MM.1S (cell line): ENCODE data around the gene LTBP1.

ENCODE experiments used
- DNase-seq: peaks from one replicate; pipeline ENCODE4 v3.0.0-alpha.2; 2015
- H2AFZ ChIP-seq: fragments of 300-600 bp; sonication (generic); 2 replicates; pipeline ENCODE4 v1.6.0; 2016; ENCODE audit warnings: antibody characterized with exemption, low read length
- H3F3A ChIP-seq: fragments of 300-600 bp; sonication (generic); 2 replicates; pipeline ENCODE4 v1.6.1; 2016; ENCODE audit warnings: mild to moderate bottlenecking, antibody characterized with exemption, low read length, moderate library complexity, mixed read lengths; ENCODE audit not compliant: insufficient read depth
- H3K27ac ChIP-seq: fragments of 300-600 bp; sonication (generic); 2 replicates; pipeline ENCODE4 v1.5.1; 2016; ENCODE audit warnings: mild to moderate bottlenecking, low read length
- H3K27me3 ChIP-seq: fragments of 300-600 bp; sonication (generic); replicated peaks from 2 replicates; pipeline ENCODE4 v1.6.0; 2016; ENCODE audit warnings: low read length; ENCODE audit not compliant: insufficient read depth
- H3K36me3 ChIP-seq: fragments of 300-600 bp; sonication (generic); replicated peaks from 2 replicates; pipeline ENCODE4 v1.6.1; 2016; ENCODE audit warnings: mild to moderate bottlenecking, low read length, mixed read lengths; ENCODE audit not compliant: insufficient read depth
- H3K4me1 ChIP-seq: fragments of 300-600 bp; sonication (generic); 2 replicates; pipeline ENCODE4 v1.6.1; 2016; ENCODE audit warnings: low read length, mixed read lengths
- H3K4me2 ChIP-seq: fragments of 300-600 bp; sonication (generic); 2 replicates; pipeline ENCODE4 v1.6.0; 2016; ENCODE audit warnings: low read depth, low read length
- H3K4me3 ChIP-seq: fragments of 300-600 bp; sonication (generic); 2 replicates; pipeline ENCODE4 v1.5.1; 2016; ENCODE audit warnings: low read length, mixed read lengths
- H3K79me2 ChIP-seq: fragments of 300-600 bp; sonication (generic); 2 replicates; pipeline ENCODE4 v1.6.1; 2016; ENCODE audit warnings: mixed run types, low read length, mixed read lengths
- H3K9ac ChIP-seq: fragments of 300-600 bp; sonication (generic); 2 replicates; pipeline ENCODE4 v1.6.1; 2016; ENCODE audit warnings: low read length, mixed read lengths
- H3K9me2 ChIP-seq: fragments of 300-600 bp; sonication (generic); replicated peaks from 2 replicates; pipeline ENCODE4 v1.6.1; 2016; ENCODE audit warnings: mild to moderate bottlenecking, low read length, mixed read lengths; ENCODE audit not compliant: insufficient read depth
- H3K9me3 ChIP-seq: fragments of 300-600 bp; sonication (generic); replicated peaks from 2 replicates; pipeline ENCODE4 v1.6.1; 2016; ENCODE audit warnings: mild to moderate bottlenecking, low read length, mixed read lengths; ENCODE audit not compliant: insufficient read depth
- H4K20me1 ChIP-seq: fragments of 300-600 bp; sonication (generic); 2 replicates; pipeline ENCODE4 v1.6.1; 2016; ENCODE audit warnings: mild to moderate bottlenecking, low read length, moderate library complexity, mixed read lengths; ENCODE audit not compliant: insufficient read depth
- EZH2 ChIP-seq: fragments of 300-600 bp; sonication (generic); optimal IDR thresholded peaks from 2 replicates; pipeline ENCODE3; 2017; ENCODE audit warnings: low read depth, mild to moderate bottlenecking, antibody characterized with exemption, low read length, mixed read lengths
- EZH2phosphoT487 ChIP-seq: fragments of 300-600 bp; sonication (generic); IDR thresholded peaks from 2 replicates; pipeline ENCODE4 v1.6.1; 2018; ENCODE audit warnings: antibody characterized with exemption, low read length
- TF ChIP-seq, protein P1 (sequence below): fragments of 300-600 bp; sonication (generic); IDR thresholded peaks from 2 replicates; pipeline ENCODE4 v1.5.1; 2016; ENCODE audit warnings: antibody characterized with exemption, low read length, mixed read lengths

LTBP1 gene

GRCh38 chr2:33121925-33122324 is 175.2 kb downstream of the LTBP1 start:
- H3K36me3 ChIP-seq: no peaks in the 10 kb centered on the region

GRCh38 chr2:33122726-33123125 is 176.0 kb downstream of the LTBP1 start:
- Histone ChIP-seq H3K27me3 (no peaks in the 10 kb centered on the region), H3K9ac (no peak overlapping the region), H3K4me2 (no peak overlapping the region), H3K4me3 (no peak overlapping the region), H3K9me2 (no peaks in the 10 kb centered on the region), H2AFZ (no peak overlapping the region), H3F3A (no peaks in the 10 kb centered on the region), H3K36me3 (no peaks in the 10 kb centered on the region), H3K27ac (no peak overlapping the region), H4K20me1 (no peaks in the 10 kb centered on the region), H3K9me3 (no peaks in the 10 kb centered on the region), H3K4me1 (no peaks in the 10 kb centered on the region), H3K79me2 (no peaks in the 10 kb centered on the region)
- no peak for TF ChIP-seq EZH2
- TF ChIP-seq, protein P1, sequence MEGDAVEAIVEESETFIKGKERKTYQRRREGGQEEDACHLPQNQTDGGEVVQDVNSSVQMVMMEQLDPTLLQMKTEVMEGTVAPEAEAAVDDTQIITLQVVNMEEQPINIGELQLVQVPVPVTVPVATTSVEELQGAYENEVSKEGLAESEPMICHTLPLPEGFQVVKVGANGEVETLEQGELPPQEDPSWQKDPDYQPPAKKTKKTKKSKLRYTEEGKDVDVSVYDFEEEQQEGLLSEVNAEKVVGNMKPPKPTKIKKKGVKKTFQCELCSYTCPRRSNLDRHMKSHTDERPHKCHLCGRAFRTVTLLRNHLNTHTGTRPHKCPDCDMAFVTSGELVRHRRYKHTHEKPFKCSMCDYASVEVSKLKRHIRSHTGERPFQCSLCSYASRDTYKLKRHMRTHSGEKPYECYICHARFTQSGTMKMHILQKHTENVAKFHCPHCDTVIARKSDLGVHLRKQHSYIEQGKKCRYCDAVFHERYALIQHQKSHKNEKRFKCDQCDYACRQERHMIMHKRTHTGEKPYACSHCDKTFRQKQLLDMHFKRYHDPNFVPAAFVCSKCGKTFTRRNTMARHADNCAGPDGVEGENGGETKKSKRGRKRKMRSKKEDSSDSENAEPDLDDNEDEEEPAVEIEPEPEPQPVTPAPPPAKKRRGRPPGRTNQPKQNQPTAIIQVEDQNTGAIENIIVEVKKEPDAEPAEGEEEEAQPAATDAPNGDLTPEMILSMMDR: no peak
- no peak for TF ChIP-seq EZH2phosphoT487
- DNase-seq: no peak

More at GRCh38 chr2:33121925-33122324, 175.2 kb downstream of the LTBP1 start:
- H3K4me1 ChIP-seq: no peaks in the 10 kb centered on the region
- H3K4me2 ChIP-seq: no peak overlapping the region
- no peaks in the 10 kb centered on the region for H3F3A ChIP-seq
- H4K20me1 ChIP-seq: no peaks in the 10 kb centered on the region
- H3K9ac ChIP-seq: no peak overlapping the region
- H3K79me2 ChIP-seq: no peaks in the 10 kb centered on the region
- no peaks in the 10 kb centered on the region for H3K9me2 ChIP-seq
- no peak overlapping the region for H3K4me3 ChIP-seq
- no peak overlapping the region for H2AFZ ChIP-seq
- TF ChIP-seq, protein P1: no peak
- H3K27ac ChIP-seq: no peak overlapping the region
- no peaks in the 10 kb centered on the region for H3K9me3 ChIP-seq
- no peaks in the 10 kb centered on the region for H3K27me3 ChIP-seq
- DNase-seq: no peak

- H2AFZ ChIP-seq: no peak overlapping the region
- TF ChIP-seq, protein P1: no peak
- no peak for TF ChIP-seq EZH2phosphoT487
- TF ChIP-seq EZH2: no peak
- DNase-seq: no peak
- H3K27me3 ChIP-seq: no peaks in the 10 kb centered on the region
- no peak overlapping the region for H3K9ac ChIP-seq
- H3K79me2 ChIP-seq: no peaks in the 10 kb centered on the region
- no peaks in the 10 kb centered on the region for H3F3A ChIP-seq
- no peaks in the 10 kb centered on the region for H3K9me2 ChIP-seq
- no peaks in the 10 kb centered on the region for H3K36me3 ChIP-seq
- H3K9me3 ChIP-seq: no peaks in the 10 kb centered on the region
- H3K27ac ChIP-seq: no peak overlapping the region
- no peaks in the 10 kb centered on the region for H4K20me1 ChIP-seq
- no peak overlapping the region for H3K4me2 ChIP-seq
- no peaks in the 10 kb centered on the region for H3K4me1 ChIP-seq
- no peak overlapping the region for H3K4me3 ChIP-seq
Measured at GRCh38 chr2:33123216-33123615, 176.5 kb downstream of the LTBP1 start.

GRCh38 chr2:33126552-33126951 is 179.8 kb downstream of the LTBP1 start:
- TF ChIP-seq, protein P1: no peak
- no peak overlapping the region for H3K4me2 ChIP-seq
- H3K9ac ChIP-seq: no peak overlapping the region

More at GRCh38 chr2:33126552-33126951, 179.8 kb downstream of the LTBP1 start:
- Histone ChIP-seq H3K9me2 (no peaks in the 10 kb centered on the region), H3K4me3 (no peak overlapping the region), H3K9me3 (no peaks in the 10 kb centered on the region), H3F3A (no peaks in the 10 kb centered on the region), H3K36me3 (no peaks in the 10 kb centered on the region), H3K79me2 (no peaks in the 10 kb centered on the region), H3K27me3 (no peaks in the 10 kb centered on the region), H4K20me1 (no peaks in the 10 kb centered on the region), H3K4me1 (no peaks in the 10 kb centered on the region), H2AFZ (no peak overlapping the region), H3K27ac (no peak overlapping the region)
- no peak for DNase-seq
